LoVo (cell line): Measurements from ENCODE around the gene KCNMA1.
"Not testable (repeated sequence)": the region's sequence is repeated elsewhere in the genome, so short reads cannot be mapped to it uniquely, and the experiment has no call there.

Experiments used
- DNase-seq: peaks from one replicate; pipeline ENCODE4 v3.0.0-alpha.2; 2016; ENCODE audit warnings: low spot score

KCNMA1 gene

DNA sequence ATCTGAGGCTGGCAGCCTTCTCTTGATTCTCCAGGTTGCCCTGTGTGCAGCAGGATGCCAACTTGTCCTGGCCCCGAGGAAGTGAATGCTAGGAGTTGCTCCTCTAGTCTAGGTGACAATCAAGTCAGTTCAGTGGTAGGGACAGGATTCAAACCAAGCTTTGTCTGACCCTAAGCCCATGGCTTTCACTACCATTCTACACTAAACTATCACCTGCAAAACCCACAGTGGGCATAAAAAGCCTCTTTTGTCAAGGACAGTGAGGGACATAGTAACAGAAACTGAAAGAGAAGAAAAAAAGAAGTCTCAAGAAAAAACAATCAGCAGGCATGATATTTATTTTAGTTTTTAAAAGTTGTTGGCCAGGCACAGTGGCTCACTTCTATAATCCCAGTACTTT, 33.5 kb downstream of the KCNMA1 start:
- no peak for DNase-seq

DNA sequence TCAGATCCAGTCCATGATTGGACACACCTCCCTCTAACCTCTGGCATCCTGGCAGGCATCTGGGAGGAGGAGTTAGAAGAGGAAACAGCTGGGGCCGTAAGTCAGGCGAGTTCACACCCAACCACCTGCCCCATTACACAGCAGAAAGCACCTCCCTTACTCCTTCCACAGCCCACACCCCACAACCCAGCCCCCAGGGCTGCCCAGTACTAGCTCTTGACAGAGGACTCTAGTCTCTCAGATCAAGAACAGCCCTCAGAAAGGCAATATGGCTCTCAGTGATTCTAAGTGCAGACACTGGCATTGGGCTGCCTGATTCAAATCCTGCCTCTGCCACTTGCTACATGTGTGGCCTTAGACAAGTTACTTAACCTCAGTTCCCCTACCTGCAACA, 34.1 kb downstream of the KCNMA1 start:
- no peak for DNase-seq

DNA sequence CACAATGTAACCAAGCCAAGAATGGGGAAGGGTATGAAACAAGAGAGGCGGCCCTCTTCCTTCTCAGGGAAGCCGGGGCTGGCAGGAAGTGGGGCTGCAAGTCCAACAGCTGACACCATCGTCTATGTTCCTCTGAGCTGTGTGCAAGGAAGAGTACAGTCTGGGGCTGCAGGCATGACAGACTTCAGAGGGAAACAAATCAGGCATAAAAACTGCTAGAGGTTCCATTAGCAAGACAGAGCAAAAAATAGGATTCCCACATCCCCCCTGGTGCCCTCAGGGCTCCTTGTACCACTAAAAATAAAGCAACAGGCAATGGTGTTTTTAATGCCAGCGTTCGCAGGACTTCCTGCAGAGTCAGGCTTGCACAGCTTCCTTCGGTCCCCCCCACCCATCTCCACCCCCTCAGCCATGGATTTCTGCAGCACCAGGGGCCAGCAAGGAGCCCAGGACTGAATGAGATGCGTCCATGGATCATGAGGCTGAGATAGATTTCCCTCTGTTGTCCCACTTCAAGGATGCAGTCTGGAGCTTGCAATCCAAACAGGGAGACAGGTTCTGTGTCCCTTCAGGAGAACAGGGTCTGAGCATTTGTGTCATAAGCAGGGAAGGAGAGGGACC, 34.6 kb downstream of the KCNMA1 start:
- DNase-seq = no peak

DNA sequence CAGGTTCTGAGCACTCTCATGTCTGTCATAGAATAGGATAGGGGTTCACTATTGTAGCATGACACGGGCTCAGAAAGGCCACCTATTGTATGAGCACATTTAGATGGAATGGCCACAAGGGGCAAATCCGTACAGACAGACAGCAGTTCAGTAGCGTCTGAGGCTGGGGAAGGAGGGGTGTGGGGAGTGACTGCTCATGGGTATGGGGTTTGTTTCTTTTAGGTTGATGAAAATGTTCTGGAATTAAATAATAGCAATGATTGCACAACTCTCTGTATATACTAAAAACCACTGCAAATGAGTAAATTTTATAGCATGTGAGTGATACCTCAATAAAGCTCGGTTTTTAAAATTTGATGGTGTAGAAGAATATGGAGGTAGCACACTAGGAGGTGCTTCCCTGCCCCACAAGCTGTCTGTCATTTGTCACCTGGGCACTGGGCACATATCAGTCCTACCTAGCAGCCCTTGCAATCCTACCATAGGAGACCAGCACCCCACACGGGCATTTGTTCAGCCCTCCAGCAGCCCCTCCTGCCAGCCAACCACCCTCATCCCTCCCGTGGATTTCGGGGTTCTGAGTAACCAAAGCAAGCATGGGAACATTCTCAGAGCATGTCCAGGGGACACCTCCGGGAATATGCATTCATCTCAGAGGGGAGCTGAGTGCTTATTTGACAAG, 35.2 kb downstream of the KCNMA1 start:
- no peak for DNase-seq

DNA sequence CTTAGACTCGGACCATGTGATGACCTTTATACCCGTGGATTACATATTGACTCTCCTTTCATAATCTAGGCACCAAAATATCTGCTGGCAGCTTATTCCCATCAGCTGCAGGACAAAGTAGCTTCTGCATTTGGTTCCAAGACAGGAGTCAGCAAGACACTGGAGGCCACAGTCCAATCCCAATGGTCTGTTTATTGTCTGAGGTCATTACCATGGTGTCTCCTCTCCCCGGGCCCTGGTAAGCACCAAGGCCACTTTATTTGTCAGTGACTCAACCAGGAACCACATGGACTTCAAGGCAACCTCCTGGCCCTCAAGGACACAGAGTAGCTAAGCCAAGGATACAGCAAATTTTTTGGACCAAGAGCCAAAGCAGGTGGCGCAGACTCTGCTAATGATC, 36.1 kb downstream of the KCNMA1 start:
- DNase-seq = no peak

DNA sequence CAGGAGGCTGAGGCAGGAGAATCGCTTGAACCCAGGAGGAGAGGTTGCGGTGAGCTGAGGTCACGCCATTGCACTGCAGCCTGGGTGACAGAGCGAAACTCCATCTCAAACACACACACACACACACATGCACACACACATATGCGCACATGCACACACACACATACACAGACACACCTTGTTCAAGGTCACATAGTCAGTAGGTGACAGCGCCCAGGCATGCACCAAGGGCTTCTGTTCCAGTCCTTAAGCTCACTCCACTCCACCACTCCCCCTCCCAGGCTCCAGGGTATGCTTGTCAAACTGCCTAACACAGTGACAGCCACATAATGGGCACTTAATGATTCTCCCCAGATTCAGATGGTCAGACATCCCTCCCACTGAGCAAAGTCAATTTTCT, 37.0 kb downstream of the KCNMA1 start:
- no peak for DNase-seq

DNA sequence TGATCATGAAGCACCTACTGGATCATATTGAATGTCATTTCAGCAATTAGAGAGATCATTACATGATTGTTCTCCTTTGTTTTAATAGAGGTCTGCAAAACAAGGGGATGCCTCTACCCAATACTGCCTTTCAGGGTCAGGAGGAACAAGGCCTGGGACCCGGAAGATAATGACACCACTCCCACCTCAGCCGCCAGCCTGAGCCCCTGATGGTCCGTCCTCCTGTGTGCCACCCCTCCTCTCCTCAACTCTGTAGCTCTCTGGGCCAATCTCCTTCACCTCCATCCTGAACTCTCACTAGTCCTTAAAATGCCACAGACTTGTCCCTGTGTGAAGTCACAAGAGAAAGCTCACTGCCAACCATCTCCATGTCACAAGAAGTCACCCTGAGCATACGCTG, 38.0 kb downstream of the KCNMA1 start:
- no peak for DNase-seq

DNA sequence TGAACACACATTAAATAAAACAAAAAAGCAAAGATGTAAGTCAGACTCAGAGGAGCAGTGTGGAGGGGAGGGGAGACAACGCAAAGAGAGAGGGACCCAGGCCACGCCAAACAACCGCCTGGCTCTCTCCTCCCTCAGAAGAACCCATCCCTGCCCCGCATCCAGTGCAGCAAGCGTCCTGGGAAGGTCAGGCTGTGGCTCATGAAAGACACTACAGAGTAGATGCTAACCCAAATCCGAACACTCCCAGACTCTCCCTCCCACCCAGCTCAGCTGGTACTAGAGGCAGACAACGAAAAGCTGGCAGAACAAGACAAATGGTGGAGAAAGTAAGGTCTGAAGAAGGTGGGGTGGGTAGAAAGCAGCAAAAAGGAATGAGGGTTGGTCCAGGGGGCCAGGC, 39.0 kb downstream of the KCNMA1 start:
- DNase-seq = no peak

DNA sequence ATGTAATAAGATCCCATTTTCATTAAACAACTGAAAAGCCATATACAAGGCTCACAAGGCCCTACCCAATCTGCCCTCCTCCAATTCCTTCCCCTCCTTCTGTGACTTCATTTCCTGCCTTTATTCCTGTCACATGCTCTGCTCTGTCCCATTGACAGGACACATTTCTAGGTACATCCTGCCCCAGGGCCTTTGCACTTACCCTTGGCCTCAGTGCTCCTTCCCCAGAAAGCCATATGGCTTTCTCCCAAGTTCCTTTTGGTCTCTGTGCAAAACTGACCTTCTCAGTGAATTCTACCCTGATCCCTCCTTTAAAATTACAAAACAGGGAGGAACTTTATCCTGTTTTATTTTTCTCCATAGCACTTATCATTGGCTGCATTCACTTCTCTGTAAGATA, 40.0 kb downstream of the KCNMA1 start:
- no peak for DNase-seq

DNA sequence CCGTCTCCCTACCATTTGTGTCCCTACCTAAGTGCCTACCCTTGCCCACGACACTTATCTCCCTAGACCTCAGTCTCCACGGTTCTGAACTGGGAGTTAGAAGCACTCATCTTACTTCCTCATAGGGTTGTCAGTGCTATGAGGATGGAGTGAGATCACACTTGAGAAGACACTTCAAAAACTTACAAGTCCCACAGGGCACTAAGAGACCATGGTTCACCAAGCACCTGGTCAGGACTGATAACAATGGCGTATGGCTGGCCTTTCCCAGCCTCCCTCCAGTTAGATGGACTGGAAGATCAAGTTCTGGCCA, 43.2 kb downstream of the KCNMA1 start:
- DNase-seq = no peak

DNA sequence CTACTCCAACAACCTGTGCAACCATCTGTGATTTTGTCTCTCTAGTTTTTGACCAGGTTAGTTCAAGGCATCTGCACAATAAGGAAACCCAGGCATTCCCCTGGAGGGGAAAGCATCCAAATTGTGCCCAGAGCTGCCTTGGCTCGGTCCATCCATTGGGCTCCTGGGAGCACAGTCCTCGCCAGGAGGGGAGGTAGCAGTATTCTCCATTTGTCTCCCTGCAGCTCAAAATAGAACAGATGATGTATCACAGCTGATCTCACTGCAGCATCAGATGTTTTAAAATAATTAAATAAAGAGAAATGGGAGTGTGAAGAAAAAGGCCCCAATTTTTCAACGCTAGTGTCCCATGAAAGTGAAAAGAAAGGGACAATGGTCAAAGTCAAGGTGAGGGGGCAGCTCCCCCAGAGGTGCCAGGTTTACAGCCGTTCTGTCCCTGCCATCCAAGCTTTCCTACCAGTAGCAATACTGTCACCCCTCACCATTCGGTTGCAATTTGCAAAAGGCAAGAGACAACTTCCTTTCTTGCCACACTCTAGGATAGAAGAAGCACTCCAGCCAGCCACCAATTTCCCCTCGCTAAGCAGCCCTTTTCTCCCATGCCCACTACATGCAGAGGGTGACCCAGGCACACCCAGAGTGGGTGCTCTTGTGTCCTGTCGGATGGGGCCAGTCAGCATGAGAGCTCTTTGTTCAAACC, 43.7 kb downstream of the KCNMA1 start:
- no peak for DNase-seq

DNA sequence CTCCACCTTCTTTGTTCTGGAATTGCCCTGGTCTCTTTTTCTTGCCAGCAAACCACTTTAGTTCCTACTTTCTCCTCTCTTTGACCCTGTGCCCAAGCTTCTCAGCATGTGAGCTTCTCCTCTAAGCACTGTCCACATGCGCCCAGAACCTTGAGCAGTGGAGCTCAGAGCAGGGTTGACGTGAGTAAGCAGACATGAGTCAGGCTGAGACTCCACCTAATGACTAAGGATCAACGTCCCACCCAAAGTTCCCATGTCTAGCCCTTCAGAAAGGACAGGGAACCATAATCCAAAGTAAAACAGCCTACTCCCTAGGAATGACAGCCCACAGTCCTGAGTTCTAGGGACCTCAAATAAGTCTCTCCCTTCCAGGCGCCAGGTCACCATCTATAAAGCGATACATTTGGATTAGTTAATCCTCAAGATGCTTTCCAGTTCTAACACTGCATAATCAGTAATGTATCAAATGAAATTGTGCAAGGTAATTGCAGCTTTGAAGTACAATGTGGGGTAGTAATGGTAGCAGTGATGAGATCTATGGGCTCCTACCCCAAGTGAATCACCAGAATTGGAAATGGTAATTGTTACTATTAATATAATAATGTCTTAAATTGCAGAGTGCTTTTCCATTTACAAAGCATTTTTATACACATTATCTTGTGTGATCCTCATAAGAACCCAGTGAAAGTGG, 44.5 kb downstream of the KCNMA1 start:
- DNase-seq = peak; percentile 69

DNA sequence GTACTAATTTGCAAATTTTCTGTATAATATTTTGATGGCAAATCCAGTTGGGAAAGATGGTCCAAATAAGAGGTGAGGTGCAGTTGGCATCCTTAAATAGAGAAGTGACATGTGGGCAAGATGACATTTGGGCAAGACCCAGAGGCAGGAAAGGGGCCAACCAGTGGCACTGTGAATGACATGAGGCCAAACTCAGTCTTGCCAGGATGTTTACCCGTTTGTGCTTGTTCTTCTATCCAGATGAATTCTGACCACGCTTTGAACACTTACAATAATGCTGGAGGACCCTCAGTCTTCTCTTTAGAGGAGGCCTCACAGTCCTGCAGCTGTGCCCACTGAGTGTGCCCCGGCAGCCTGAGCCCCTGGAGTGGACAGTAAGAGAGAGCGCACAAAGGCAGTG, 45.1 kb downstream of the KCNMA1 start:
- no peak for DNase-seq

DNA sequence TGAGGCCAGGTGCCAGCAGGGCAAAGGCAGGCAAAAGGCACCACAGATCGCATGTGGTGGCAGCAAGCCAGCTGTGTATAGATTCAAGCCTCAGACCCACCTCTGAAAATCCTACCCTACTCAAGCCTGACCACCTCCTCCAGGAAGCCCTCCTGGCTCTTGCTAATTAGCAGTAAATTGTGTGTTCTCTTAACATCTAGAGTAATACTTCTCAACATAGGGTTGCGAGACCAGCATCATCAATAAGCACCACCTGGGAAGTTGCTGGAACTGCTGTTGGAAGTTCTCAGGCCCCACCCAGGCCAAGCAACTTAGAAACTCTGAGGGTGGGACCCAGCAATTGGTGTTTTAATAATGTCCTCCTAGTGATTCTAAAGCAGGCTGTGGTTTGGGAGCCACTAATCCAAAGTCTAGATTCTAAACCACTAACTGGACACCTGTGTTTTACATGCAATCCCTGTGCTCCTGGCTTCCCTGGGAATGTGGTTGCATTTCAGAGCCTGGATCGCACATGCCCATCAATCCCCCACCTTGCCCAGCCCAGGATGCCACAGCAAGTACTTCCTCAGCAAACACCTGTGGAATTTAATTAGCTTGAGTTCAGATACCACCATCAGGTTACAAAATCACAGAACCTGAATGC, 46.2 kb downstream of the KCNMA1 start:
- DNase-seq = peak; percentile 29

DNA sequence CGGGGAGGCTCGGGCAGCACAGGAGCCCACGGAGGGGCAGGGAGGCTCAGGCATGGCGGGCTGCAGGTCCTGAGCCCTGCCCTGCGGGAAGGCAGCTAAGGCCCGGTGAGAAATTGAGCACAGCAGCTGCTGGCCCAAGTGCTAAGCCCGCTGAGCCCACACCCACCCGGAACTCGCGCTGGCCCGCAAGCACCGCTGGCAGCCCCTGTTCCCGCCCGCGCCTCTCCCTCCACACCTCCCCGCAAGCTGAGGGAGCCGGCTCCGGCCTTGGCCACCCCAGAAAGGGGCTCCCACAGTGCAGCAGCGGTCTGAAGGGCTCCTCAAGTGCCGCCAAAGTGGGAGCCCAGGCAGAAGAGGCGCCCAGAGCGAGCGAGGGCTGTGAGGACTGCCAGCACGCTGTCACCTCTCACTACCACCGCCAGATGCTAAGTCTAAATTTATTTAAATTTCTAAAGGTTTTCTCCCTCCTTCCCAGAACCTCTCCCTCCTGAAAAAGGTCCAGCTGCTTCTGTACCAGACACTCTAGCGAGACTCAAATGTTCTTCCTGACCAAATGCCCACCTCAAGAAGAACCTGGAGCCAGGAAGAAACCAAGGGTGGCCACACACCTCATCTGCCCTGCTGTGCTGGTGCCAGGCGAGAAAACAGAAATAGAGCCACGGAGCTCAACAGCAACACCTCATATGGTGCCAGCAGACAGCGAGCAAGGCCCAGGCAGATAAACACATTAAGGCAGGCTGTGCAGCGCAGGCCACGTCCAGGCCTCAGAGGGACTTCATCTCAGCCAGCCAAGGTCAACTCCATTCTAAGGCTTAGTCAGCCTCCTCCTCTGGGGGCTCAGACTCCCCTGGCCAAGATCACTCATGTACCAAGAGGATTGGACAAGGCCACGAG, 47.0 kb downstream of the KCNMA1 start:
- DNase-seq = no peak

DNA sequence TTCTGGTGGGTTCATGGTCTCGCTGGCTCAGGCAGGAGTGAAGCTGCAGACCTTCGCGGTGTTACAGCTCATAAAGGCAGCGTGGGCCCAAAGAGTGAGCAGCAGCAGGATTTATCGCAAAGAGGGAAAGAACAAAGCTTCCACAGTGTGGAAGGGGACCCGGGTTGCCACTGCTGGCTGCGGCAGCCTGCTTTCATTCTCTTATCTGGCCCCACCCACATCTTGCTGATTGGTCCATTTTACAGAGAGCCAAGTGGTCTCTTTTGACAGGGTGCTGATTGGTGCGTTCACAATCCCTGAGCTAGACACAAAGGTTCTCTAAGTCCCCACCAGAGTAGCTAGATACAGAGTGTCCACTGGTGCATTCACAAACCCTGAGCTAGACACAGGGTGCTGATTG, 47.9 kb downstream of the KCNMA1 start:
- DNase-seq = not testable (repeated sequence)

DNA sequence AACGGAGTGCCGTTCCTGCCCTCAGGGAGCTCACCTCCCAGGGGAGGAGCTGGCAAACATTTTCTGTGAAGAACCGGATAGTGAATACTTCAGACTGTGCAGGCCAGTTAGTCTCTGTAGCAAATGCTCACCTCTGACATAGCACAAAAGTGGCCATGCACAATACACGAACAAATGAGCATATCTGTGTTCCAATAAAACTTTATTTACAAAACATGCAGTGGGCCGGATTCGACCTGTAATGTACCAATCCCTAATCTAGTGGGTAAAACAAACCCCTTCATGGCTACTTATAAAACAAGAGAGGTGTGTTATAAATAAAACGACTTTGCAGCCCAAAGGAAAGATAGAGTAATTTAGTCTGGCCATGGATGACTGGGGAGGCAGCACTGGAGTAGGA, 48.7 kb downstream of the KCNMA1 start:
- no peak for DNase-seq

DNA sequence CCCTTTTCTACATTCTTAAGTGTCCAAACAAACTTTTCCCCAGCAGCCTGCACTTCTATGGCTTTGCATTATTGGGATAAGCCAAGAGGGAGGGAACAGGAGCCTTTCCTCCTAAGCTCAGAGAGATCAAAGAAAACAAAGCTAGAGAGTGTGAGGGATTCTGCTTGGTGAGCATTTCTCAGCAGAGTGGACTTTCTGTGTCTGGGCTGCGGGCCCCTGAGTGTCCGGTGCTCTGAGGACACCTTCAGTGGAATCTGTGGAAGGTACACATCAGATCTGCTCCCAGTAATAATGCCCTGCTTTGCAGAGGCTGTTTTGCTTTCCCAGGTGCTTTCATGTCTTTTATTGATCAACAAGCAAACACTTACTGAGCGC, 50.2 kb downstream of the KCNMA1 start:
- DNase-seq = no peak

DNA sequence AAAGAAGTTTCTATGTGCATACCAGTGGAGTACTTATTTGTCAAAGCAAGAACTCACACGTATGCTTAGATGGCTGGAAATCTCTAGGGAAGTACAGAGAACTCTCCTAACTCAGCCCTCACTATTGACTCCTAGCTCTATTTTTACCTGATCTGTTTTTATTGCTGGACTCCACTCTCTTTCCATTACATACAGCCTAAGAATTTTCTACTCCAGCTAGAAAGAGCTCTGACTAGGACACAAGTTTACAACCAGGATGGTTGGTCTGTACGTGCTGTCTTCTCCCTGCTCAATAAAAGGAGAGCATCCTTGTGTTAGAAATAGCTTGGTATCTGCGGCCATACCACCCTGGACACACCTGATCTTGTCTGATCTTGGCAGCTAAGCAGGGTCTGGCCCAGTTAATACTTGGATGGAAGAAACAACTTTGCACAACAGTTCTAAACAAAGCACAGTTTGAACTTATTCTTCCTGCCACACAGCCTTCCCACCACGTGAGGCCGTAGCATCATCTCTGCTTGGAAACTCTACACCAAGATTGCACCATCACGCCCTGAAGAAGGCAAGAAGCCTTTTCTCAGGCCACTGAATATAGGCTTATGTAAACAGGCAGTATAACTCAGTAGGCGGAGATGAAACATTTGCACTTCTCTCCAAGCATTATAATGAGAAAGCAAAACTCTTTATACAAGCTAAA, 50.7 kb downstream of the KCNMA1 start:
- DNase-seq = no peak

DNA sequence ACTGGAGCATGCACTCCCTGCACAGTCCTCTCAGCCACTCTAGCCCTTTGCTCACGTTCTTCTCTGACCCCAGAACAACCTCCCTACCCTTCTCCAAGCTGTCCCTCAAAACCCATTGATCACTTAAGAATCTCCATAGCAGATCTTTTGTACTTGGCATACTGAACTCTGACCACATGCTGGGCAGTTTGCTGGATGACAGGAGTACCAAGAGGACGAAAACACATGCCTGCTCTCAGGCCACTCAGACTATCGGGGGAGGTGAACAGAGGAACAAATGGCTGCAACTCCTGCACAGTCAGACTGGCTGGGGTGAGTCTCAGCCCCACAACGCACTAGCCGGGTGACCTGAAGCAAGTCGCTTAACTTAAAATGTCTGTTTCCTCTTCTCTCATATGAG, 52.7 kb downstream of the KCNMA1 start:
- DNase-seq = no peak

DNA sequence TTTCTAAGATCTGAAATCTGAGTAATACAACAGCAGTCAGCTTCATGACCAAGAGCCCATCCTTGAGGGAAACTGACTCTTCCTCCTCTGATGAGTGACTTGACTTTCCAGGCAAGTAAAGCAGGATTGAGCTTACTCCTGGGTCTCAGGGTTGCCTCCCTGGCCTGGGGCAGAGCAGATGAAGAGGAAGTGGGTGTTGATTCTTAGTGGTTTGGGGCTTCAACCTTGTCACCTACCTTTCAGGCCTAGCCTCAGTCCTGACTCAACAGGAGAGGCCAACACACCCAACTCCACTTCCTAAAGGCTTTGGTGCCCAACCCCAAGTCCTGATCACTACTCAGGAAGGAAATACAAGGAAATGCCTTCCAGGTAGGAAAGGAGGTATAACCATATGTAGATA, 54.1 kb downstream of the KCNMA1 start:
- no peak for DNase-seq
